GF-D8 (cell line): ENCODE measurements around the gene FAM167B.
"Not testable (repeated sequence)": the region's sequence is repeated elsewhere in the genome, so short reads cannot be mapped to it uniquely, and the experiment has no call there.

Experiments
- DNase-seq: peaks from one replicate; lab custom pipeline; 2025; lab: John Stamatoyannopoulos, UW

FAM167B gene

DNA sequence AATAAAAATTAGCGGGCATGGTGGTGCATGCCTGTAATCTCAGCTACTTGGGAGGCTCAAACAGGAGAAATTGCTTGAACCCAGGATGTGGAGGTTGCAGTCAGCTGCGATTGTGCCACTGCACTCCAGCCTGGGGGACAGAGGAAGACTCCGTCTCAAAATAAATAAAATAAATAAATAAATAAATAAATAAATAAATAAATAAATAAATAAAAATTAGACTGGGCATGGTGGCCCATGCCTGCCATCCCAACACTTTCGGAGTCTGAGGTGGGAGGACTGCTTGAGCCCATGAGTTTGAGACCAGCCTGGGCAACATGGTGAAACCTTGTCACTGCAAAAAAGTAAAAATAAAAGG is 16.2 kb downstream of the FAM167B start:
- DNase-seq: not testable (repeated sequence)

DNA sequence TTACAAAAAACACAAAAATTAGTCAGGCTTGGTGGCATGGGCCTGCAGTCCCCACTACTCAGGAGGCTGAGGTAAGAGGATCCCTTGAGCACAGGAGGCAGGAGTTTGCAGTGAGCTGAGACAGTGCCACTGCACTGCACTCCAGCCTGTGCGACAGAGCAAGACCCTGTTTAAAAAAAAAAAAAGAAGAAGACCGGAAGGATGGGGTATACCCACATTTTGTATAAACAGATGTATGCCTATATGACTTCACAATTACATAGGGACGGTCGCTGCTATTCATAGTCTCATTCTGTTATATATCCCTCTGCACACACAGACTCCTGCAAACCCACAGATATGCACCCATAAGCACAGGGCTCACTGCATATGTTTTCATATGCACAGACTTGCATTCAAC is 16.7 kb downstream of the FAM167B start:
- no peak for DNase-seq

DNA sequence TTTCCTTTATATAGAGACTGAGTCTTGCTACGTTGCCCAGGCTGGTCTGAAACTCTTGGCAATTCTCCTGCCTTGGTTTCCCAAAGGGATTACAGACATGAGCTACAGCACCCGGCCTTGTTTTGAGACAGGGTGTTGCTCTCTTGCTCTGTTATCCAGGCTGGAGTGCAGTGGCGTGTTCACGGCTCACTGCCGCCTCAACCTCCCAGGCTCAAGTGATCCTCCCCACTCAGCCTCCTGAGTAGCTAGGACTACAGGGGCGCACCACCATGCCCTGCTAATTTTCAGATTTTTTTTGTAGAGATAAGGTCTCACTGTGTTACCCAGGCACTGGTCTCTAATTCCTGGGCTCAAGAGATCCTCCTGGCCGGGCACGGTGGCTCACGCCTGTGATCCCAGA is 18.8 kb downstream of the FAM167B start:
- DNase-seq: no peak

DNA sequence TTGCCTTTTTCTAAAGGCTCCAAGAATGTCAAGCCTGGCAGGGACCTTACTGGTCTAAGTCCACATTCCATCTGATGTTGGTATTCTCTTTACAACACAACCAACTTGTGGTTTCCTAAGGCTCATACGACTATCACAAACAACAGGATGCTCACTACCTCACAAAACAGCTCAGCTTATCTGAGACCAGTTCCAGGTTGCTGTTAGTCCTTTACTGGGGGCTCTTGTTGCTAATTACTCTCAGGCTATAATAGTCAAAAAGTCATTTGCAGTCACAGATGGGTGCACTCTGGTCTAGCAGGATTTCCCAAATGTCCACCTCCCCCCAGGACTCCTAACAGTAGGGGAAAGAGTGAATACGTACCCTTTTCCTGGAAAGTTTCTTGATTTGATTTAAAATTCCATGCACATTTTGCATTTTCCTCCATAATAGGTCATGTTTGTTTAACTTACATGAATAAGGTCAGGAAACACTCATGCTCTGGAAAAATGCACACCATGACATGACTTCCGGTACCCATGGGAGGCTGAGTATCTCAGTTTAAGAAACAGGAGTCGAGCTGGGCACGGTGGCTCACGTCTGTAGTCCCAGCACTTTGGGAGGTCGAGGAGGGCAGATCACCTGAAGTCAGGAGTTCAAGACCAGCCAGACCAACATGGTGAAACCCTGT is 20.0 kb downstream of the FAM167B start:
- no peak for DNase-seq

DNA sequence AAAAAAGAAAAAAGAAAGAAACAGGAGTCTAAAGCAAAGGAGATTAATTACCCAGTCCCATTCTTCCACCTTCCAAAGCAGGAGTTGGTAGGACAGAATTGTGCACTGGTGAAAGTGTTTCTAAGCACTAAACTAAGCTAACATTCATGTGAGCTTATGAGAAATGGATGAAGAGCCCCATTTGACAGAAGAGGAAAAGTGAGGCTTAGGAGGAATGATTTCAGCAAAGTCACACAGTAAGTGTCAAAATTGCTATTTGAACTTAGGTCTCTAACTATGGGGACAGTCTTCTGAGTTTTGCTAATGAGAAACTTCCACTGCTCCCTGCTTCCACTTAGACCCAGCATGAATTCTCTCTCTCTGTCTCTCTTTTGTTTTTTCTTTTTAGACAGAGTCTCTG is 22.7 kb downstream of the FAM167B start:
- DNase-seq: no peak

DNA sequence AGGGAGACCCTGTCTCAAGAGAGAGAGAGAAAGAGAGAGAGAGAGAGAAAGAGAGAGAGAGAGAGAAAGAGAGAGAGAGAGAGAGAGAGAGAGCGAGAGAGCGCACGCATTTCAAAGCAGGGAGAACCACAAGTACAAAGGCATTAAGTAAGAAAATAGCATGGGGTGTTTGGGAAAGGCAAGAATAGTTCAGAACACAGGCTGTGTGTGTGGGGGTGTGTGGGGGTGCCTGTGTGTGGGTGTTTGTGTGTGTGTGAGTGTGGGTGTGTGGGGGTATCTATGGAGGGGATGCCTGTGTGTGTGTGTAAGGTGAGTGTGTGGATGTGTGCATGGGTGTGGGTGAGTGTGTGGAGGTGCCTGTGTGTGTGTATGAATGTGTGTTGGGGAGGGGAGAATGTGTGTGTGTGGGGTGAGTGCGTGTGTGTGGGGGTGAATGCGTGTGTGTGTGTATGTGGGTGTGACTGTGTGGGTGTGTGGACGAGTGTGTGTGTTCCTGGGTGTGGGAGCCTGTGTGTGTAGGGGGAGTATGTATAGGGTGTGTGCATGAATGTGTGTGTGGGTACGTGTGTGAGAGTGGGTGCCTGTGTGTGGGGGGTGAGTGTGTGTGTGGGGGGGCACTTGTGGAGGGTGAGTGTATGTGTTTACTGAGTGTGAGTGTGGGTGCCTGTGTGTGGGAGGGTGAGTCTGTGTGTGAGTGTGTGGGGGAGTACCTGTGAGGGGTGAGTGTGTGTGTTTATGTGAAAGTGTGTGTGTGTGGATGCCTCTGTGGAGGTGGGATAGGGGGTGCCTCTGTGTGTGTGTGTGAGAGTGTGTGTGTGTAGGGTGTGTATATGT is 25.8 kb downstream of the FAM167B start:
- no peak for DNase-seq

DNA sequence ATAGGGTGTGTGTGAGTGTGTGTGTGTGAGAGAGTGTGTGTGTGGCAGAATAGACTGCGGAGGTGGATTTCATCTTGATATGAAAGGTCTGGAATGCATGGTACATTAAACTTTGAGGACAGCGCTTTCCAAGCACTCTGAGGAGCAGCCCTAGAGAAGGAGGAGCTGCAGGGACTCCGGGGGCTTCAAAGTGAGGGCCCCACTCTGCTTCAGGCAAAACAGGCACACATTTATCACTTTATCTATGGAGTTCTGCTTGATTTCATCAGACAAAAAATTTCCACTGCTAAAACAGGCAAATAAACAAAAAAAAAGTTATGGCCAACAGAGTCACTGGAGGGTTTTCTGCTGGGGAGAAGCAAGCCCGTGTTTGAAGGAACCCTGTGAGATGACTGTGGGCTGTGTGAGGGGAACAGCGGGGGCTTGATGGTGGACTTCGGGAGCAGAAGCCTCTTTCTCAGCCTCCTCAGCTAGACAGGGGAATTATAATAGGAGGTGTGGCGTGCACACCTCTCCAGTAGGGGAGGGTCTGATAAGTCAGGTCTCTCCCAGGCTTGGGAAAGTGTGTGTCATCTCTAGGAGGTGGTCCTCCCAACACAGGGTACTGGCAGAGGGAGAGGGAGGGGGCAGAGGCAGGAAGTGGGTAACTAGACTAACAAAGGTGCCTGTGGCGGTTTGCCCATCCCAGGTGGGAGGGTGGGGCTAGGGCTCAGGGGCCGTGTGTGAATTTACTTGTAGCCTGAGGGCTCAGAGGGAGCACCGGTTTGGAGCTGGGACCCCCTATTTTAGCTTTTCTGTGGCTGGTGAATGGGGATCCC is 26.6 kb downstream of the FAM167B start:
- no peak for DNase-seq

DNA sequence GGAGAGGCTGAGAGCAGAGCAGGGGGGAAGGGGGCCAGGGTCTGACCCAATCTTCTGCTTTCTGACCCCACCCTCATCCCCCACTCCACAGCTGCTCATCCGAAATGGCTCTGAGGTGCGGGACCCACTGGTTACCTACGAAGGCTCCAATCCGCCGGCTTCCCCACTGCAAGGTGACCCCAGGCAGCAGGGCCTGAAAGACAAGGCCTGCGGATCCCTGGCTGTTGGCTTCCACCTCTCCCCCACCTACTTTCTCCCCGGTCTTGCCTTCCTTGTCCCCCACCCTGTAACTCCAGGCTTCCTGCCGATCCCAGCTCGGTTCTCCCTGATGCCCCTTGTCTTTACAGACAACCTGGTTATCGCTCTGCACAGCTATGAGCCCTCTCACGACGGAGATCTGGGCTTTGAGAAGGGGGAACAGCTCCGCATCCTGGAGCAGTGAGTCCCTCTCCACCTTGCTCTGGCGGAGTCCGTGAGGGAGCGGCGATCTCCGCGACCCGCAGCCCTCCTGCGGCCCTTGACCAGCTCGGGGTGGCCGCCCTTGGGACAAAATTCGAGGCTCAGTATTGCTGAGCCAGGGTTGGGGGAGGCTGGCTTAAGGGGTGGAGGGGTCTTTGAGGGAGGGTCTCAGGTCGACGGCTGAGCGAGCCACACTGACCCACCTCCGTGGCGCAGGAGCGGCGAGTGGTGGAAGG is 27.8 kb downstream of the FAM167B start:
- no peak for DNase-seq

DNA sequence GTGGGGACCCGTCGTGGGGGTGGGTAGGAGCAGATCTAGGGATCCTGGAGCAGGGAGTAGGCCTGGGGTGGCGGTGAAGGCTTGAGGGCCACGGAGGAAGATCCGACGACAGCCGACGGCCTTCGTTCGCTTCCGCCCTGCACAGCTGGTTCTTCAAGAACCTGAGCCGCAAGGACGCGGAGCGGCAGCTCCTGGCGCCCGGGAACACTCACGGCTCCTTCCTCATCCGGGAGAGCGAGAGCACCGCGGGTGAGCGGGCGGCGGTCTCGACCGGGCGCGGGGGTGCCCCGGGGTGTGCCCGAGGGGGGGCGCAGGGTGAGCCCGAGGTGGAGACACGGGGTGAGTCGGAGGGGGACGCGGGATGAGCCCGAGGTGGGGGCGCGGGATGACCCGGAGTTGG is 28.4 kb downstream of the FAM167B start:
- DNase-seq: no peak

DNA sequence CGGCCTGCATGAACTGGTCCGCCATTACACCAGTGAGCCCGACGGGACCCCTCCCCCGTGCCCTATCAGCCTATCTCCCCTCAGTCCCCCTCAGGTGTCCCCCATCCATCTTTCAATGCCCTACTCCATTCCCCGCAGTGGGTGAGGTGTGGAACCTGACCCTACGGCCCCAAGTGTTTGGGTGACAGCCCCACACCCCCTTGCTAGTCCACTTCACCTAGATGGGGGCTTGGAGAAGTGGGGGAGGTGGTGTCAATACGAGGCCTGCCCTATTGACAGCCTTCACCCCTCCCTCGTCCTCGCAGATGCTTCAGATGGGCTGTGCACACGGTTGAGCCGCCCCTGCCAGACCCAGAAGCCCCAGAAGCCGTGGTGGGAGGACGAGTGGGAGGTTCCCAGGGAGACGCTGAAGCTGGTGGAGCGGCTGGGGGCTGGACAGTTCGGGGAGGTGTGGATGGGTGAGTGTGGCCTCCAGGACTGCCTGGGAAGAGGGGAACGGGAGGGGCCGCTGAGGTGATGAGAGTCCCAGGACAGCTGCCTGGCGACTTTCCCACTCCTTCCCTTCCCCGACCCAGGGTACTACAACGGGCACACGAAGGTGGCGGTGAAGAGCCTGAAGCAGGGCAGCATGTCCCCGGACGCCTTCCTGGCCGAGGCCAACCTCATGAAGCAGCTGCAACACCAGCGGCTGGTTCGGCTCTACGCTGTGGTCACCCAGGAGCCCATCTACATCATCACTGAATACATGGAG is 29.2 kb downstream of the FAM167B start:
- no peak for DNase-seq

DNA sequence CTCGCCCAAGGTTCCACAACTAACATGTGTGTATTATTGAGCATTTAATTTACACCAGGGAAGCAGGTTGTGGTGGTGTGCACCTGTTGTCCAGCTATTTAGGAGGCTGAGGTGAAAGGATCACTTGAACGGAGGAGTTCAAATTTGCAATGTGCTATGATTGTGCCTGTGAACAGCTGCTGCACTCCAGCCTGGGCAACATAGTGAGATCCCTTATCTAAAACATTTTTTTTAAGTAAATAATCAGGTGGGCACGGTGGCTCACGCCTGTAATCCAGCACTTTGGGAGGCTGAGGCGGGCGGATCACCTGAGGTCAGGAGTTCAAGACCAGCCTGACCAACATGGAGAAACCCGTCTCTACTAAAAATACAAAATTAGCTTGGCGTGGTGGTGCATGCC is 37.8 kb downstream of the FAM167B start:
- not testable (repeated sequence) for DNase-seq

DNA sequence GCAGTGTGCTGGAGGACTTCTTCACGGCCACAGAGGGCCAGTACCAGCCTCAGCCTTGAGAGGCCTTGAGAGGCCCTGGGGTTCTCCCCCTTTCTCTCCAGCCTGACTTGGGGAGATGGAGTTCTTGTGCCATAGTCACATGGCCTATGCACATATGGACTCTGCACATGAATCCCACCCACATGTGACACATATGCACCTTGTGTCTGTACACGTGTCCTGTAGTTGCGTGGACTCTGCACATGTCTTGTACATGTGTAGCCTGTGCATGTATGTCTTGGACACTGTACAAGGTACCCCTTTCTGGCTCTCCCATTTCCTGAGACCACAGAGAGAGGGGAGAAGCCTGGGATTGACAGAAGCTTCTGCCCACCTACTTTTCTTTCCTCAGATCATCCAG is 38.6 kb downstream of the FAM167B start:
- no peak for DNase-seq

DNA sequence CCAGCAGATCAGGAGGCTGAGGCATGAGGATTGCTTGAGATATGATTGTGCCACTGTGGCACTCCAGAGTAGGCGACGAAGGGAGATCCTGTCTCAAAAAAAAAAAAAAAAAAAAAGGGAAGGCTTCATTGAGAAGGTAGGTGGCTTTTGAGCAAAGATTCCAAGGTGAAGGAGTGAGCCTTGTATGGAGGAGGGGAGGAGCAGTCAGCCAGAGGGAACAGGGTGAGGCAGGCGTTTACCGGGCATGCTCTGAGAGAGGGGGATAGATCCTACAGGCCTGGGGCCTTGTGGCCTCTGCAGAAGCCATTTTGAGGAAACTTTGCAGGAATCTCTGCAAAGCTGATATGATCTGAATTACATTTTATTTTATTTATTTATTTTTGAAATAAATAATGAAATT is 39.7 kb downstream of the FAM167B start:
- no peak for DNase-seq

DNA sequence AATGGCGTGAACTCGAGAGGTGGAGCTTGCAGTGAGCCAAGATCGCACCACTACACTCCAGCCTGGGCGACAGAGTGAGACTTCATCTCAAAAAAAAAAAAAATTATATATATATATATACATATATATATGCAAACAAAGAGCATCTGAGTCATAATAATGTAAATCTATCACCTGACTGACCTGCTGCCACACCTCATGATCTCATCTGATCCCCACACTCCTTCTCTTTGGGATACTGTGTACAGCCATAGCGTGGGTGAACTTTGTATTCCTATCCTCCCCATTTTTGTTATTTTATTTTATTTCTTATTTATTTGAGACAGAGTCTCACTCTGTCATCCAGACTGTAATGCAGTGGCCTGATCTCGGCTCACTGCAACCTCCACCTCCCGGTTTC is 42.2 kb downstream of the FAM167B start:
- DNase-seq: no peak

DNA sequence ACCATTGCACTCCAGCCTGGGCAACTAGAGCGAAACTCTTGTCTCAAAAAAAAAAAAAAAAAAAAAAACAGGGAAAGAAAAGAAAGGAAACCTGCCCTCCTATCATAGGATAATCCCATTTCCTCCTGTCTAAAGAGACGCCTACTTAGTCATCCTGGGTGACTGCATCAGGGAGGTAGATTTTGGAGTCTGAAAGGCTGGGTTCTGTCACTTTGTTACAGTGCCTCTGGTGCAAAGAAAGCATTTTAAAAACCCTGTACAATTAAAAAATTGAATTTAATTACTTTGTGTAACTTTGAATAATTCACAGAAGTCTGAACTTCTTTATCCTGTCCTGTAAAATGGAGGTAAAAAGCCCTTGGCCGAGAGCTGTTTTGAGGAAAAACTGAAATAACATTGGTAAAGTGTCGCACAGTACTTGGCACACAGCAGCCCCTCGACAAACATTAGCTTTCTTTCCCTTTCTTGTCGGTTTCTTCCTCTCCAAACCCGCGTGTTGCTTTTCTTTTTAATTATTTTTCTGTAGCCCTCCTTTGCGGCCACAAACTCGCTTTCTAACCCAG is 44.2 kb downstream of the FAM167B start:
- DNase-seq: no peak

DNA sequence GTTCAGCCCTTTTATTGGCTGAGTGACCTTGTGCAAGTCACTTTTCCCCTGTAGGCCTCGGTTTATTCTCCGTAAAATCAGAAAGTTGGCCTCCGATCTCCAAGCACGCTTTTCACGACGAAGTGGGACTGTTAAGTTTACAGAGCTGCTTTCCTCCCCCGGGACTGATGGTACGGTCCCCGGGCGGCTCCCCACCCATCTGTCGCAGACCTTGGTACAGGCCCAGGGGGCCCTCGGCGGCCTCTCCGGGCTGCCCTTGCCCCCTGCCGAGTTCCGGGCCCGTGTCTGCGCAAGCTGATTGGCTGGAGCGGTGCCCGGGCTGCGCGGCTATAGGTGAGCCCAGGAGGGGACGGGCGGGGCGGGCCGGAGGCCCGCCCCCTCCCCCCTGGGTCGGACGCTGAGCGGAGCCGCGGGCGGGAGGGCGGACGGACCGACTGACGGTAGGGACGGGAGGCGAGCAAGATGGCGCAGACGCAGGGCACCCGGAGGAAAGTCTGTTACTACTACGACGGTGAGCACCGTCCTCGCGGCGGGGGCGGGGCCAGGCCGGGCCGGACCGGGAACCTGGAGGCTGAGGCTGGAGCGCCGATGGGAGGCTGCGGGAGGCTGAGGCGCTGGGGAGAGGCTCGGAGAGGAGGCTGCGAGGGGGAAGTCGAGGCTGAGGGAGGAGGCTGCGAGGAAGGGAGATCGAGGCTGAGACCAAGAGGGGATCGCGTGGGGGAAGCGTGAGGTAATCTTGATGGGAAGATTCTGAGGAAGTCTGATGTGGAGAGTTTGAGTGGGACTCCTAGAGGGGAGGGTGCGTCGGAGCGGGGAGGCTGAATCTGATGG is 44.9 kb downstream of the FAM167B start, which contains the start of gene HDAC1:
Gene HDAC1 (plus strand): TSS at position 376 of the 831 bp plus-strand sequence. CDS start 87 bp downstream, at position 463.
- DNase-seq: peak; percentile 94

DNA sequence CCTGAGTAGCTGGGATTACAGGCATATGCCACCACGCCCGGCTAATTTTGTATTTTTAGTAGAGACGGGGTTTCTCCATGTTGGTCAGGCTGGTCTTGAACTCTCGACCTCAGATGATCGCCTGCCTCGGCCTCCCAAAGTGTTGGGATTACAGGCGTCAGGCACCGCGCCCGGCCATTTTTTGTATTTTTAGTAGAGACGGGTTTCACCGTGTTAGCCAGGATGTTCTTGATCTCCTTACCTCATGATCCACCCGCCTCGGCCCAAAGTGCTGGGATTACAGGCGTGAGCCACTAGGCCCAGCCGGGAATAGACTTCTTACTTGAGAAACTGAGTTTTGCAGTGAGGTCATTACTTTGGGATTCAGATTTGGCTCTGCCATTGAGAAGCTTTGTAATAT is 51.2 kb downstream of the FAM167B start:
- DNase-seq: not testable (repeated sequence)
